Adrenal gland (tissue), 5 donors: ENCODE measurements around the gene MFAP3.

Experiments used
- CTCF ChIP-seq, 6 experiments: fragments of 450-650 bp in 4 of 6; fragments of 200-600 bp in 2 of 6; sonication (generic) in 1 of 6; IDR thresholded peaks; 1 replicate in 5 of 6; 2 replicates in 1 of 6; pipeline versions ENCODE4 v1.5.1 to v1.8.0; 2016 to 2021; ENCODE audit warnings: antibody characterized with exemption in 6 of 6, mild to moderate bottlenecking in 2 of 6, moderate library complexity in 1 of 6
- POLR2A ChIP-seq, 2 donors: fragments of 450-650 bp; IDR thresholded peaks; one replicate each; pipeline ENCODE4 v1.6.1; 2017; ENCODE audit warnings: antibody characterized with exemption in 2 of 2, mild to moderate bottlenecking in 2 of 2, moderate library complexity in 1 of 2
- donor health status: DM: no; HTN: no; CAD: no.

GRCh38 chr5:154053468-154053867, 14.7 kb downstream of the MFAP3 start:
- TF ChIP-seq CTCF (IDR thresholded peaks at IDR 0.05) (no peak), POLR2A (IDR thresholded peaks at IDR 0.05) (no peak)
